Uterus (tissue), 2 donors: ENCODE data around the gene CCDC158.

Source experiments
- POLR2A ChIP-seq, 2 donors: fragments of 450-650 bp; IDR thresholded peaks; one replicate each; pipeline ENCODE4 v1.6.1; 2016; ENCODE audit warnings: antibody characterized with exemption in 2 of 2, mild to moderate bottlenecking in 1 of 2, moderate library complexity in 1 of 2
- TF ChIP-seq, protein P1 (sequence below), 4 experiments: fragments of 200-600 bp in 2 of 4; fragments of 450-650 bp in 2 of 4; sonication (generic) in 2 of 4; IDR thresholded peaks; one replicate each; pipeline ENCODE4 v1.5.1; 2016 to 2019; ENCODE audit warnings: antibody characterized with exemption in 4 of 4, mild to moderate bottlenecking in 2 of 4, moderate library complexity in 1 of 4

DNA sequence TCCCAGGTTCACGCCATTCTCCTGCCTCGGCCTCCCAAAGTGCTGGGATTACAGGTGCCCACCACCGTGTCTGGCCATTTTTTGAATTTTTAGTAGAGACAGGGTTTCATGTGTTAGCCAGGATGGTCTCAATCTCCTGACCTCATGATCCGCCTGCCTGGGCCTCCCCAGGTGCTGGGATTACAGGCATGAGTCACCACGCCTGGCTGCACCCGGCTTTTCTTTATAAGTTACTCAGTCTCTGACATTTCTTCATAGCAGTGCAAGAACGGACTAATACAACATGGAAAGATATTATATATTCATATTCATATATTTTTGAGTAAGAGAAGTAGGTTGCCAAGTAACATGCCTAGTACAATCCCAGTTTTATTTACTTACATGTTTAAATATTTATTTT lies 36.9 kb upstream of the CCDC158 start:
- TF ChIP-seq, protein P1, sequence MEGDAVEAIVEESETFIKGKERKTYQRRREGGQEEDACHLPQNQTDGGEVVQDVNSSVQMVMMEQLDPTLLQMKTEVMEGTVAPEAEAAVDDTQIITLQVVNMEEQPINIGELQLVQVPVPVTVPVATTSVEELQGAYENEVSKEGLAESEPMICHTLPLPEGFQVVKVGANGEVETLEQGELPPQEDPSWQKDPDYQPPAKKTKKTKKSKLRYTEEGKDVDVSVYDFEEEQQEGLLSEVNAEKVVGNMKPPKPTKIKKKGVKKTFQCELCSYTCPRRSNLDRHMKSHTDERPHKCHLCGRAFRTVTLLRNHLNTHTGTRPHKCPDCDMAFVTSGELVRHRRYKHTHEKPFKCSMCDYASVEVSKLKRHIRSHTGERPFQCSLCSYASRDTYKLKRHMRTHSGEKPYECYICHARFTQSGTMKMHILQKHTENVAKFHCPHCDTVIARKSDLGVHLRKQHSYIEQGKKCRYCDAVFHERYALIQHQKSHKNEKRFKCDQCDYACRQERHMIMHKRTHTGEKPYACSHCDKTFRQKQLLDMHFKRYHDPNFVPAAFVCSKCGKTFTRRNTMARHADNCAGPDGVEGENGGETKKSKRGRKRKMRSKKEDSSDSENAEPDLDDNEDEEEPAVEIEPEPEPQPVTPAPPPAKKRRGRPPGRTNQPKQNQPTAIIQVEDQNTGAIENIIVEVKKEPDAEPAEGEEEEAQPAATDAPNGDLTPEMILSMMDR (IDR thresholded peaks at IDR 0.05): no peak
- no peak for TF ChIP-seq POLR2A (IDR thresholded peaks at IDR 0.05)
